GM21381 (cell line): ENCODE results near the gene UGT1A8.
A peak's percentile ranks its signal among the peaks of the same experiment; 100 is the strongest.
"Not testable (repeated sequence)": the region's sequence is repeated elsewhere in the genome, so short reads cannot be mapped to it uniquely, and the experiment has no call there.

Source experiments
- ATAC-seq: cut with Tn5 transposase; IDR thresholded peaks from one replicate; pipeline ENCODE4 v1.9.1; 2021; ENCODE audit warnings: mild to moderate bottlenecking, moderate library complexity; ENCODE audit not compliant: unreplicated experiment

The UGT1A8 gene

DNA sequence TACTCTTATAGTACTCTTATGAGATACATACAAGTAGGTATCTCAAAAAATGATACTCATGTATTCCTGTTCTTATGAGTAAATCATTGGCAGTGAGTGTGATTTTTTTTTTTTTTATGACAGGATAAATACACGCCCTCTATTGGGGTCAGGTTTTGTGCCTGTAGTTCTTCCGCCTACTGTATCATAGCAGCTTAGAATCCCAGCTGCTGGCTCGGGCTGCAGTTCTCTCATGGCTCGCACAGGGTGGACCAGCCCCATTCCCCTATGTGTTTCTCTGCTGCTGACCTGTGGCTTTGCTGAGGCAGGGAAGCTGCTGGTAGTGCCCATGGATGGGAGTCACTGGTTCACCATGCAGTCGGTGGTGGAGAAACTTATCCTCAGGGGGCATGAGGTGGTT, at the start of gene UGT1A8:
UGT1A8 (plus strand) TSS at position 158 of the 400 bp plus-strand sequence; CDS start at position 233, 75 bp downstream.
- not testable (repeated sequence) for ATAC-seq

DNA sequence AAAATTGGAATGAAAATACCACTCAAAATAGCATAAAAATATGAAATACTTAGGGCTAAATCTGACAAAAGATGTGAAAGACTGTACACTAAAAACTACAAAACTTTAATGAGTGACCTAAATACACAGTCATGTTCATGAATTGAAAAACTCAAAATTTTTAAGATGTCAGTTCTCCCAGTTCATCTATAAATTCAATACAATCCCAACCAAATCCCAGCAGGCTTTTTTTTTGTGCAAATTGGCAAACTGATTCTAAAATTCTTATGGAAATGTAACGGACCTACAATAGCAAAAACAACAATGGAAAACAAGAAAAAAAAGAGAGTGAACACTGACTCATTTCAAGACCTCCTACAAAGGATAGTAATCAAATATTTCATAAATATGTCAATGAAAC, 46.4 kb upstream of the UGT1A8 start:
- ATAC-seq: no peak

DNA sequence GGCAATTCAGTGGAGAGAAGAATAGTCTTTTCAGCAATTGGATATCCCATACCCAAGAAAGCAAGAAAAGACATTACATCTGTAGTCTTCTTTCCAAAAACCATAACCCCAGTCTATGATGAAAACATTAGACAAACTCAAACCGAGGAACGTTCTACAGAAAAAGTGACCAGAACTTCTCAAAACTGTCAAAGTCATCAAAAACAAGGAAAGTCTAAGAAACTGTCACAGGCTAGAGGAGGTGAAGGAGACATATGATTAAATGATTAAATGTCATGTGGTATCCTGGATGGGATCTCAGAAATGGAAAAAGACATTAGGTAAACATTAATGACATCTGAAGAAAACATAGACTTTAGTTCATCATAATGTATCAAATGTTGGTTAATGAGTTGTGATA, 46.0 kb upstream of the UGT1A8 start:
- no peak for ATAC-seq

DNA sequence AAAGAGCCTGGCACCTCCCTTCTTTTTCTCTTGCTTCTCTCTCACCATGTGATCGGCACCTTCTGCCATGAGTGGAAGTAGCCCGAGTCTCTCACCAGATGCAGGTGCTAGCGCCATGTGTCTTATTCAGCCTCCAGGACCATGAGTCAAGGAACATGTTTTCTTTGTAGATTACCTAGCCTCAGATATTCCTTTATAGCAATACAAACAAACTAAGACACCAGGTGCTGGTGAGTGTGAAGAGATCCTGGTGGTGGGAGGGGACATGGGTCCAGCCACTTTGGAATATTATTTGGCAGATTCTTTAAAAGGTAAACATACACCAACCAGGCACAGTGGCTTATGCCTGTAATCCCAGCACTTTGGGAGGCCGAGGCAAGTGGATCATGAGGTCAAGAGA, 45.0 kb upstream of the UGT1A8 start:
- no peak for ATAC-seq

DNA sequence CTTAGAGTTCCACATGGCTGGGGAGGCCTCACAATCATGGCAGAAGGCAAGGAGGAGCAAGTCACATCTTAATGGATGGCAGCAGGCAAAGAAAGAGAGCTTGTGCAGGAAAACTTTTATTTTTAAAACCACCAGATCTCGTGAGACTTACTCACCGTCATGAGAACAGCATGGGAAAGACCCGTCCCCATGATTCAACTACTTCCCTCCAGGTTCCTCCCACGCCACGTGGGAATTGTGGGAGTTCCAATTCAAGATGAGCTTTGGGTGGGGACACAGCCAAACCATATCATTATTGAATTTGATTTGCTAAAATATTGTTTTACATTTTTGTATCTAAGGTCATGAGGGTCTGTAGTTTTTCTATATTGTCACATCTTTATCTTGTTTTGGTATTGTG, 40.1 kb upstream of the UGT1A8 start:
- not testable (repeated sequence) for ATAC-seq

DNA sequence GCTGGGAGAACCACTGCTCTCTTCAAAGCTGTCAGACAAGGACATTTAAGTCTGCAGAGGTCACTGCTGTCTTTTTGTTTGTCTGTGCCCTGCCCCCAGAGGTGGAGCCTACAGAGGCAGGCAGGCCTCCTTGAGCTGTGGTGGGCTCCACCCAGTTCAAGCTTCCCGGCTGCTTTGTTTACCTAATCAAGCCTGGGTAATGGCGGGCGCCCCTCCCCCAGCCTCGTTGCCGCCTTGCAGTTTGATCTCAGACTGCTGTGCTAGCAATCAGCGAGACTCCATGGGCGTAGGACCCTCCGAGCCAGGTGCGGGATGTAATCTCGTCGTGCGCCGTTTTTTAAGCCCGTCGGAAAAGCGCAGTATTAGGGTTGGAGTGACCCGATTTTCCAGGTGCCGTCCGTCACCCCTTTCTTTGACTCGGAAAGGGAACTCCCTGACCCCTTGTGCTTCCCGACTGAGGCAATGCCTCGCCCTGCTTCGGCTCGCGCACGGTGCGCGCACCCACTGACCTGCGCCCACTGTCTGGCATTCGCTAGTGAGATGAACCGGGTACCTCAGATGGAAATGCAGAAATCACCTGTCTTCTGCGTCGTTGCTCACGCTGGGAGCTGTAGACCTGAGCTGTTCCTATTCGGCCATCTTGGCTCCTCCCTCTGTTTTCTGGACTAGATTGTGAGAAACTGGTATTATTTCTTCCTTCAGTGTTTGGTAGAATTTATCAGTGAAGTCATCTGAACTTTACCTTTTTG, 34.0 kb upstream of the UGT1A8 start:
- ATAC-seq: not testable (repeated sequence)

DNA sequence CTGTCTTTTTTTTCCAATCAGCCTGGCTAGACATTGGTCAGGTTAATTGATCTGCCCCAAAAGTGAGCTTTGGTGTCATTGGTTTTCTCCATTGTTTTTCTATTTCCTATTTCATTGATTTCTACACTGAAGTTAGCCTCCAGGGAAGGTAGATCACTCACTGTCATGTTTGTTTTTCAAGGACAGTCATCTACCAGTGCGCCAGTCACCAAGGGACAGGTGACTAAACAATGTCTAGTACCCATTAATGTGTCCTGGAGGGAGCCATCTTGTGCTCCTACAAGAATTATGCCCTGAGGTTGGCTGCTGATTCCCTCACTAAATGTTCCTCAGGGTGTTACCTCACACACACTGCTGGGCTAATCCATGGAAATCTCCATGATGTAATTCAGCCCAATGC, 33.2 kb upstream of the UGT1A8 start:
- no peak for ATAC-seq

DNA sequence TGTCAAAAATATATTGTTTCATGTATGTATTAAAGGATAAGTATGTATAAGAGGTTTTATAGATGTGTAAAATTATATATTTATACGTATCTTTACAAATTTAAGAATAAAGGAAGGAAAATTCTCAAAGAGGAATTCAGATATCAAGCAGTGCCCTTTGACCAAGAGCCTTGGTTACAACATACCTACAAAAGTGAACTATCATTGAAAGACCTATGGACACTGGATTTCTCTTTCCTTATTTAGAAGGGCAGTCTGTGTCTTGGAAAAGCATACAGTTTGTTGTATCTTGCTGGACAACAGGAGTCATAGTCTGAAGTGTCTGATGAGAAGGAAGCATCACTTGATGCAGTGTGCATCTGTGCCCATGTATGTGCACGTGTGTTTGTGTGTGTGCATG, 29.0 kb upstream of the UGT1A8 start:
- no peak for ATAC-seq

DNA sequence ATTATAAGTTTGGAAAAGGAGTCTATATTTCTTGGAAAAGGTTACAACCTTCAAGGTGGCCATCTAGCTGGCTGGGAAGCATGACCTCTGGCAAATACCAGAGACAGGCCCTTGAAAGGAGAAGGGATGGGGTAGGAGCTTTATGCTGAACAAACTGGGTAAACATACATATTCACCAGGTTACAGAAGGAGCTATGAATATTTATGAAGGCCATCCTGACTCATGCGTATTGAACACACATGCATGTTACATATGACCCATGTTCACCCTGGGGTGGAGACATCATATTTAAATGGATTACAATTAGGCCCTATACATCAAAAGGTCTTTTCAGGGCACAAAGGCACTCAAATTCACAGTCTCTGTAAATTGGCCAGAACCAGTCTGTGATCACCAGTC, 24.7 kb upstream of the UGT1A8 start:
- ATAC-seq: not testable (repeated sequence)

DNA sequence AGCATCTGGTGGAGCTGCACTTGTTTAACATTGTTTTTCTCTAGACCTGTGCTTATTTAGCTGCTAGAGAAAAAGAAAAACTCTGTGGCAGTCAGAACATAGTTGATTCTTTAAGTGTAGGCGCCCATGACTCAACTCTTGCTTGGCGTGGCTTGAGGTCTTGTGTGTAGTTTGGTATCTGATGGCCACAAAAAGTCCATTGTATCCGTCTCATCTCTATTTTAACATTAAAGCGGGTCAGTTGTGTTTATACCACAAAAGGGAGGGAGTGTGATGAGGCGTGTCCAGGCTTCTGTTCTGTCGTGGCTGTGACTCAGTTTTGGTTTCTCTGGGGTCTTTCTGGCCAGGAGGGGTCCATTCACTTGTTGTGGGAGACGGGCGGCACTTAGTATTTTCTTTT, 24.2 kb upstream of the UGT1A8 start:
- ATAC-seq: peak; percentile 43

DNA sequence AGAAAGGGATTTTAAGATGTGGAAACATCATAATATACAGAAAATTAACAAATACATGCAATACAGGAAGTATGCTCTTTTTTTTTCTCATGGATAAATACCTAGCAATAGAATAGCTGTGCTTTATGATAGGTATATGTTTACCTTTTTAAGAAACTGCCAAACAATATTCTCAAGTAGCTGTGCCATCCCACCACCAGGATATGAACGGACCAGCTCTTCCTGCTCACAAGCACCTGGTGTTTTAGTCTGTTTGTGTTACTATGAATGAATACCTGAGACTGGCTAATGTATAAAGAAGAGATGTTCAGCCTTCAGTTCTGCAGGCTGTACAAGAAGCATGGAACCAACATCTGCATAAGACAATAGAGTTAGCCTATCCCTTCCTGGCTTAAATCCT, 19.9 kb upstream of the UGT1A8 start:
- ATAC-seq: no peak

DNA sequence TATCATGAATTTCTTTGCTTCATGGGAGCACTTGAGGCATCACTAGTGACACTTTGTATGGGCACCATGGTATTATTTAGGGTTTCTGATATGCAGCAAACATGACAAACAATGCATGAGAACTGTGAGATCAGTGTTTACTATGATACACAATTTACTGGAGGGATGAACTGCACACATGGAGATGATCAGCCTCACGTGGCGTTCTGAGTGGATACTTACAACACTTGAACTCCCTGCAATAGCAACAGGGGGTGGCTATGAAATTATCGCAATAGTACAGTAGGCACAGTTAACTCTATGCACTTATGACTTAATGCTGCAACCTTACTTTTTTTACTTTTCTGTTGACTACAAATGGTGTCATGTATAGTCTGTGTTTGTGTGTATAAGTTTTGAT, 18.5 kb upstream of the UGT1A8 start:
- ATAC-seq: no peak

DNA sequence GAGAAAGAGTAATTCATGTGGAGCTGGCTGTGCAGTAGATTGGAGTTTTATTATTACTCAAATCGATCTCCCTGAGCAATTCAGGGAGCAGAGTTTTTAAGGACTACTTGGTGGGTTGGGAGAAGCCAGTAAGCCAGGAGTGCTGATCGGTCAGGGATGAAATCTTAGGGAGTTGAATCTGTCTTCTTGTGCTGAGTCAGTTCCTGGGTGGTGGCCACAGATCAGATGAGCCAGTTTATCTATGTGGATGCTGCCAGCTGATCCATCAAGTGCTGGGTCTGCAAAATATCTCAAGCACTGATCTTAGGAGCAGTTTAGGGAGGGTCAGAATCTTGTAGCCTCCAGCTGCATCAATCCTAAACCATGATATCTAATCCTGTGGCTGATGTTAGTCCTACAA, 17.0 kb upstream of the UGT1A8 start:
- no peak for ATAC-seq

DNA sequence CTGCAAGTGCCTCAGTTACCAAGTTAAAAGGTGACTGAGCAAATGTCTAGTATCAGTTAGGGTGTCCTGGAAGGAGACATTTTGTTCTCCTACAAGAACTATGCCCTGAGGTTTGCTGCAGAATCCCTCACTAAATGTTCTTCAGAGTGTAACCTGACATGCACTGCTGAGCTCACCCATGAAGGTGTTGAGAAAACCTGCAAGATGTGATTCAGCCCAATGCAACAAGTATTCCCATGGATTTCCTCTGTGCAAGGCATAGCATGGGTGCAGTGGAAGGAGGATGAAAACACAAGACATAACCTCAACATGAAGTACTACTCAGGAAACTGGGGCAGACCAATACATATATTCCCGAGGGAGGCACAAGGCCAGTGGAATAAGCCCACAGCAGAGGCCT, 15.4 kb upstream of the UGT1A8 start:
- no peak for ATAC-seq

DNA sequence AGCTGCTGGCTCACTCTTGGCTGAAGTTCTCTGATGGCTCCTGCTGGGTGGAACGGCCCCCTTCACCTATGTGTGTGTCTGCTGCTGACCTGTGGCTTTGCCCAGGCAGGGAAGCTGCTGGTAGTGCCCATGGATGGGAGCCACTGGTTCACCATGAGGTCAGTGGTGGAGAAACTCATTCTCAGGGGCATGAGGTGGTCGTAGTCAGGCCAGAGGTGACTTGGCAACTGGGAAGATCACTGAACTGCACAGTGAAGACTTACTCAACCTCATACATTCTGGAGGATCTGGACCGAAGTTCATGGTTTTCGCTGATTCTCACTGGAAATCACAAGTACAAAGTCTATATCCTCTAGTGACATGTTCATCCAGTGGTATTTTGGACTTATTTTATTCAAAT, 13.9 kb upstream of the UGT1A8 start:
- ATAC-seq: no peak

DNA sequence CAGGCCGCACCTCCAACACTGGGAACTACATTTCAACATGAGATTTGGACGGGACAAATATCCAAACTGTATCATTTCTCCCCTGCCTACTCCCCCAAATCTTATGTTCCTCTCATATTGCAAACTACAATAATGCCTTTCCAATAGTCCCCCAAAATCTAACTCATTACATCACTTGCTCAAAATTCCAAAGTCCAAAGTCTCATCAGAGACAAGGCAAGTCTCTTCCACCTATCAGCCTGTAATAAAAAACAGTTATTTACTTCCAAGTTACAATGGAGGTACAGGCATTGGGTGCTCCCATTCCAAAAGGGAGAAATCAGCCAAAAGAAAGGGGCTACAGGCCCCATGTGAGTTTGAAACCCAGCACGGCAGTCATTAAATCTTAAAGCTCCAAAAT, 12.6 kb upstream of the UGT1A8 start:
- no peak for ATAC-seq

DNA sequence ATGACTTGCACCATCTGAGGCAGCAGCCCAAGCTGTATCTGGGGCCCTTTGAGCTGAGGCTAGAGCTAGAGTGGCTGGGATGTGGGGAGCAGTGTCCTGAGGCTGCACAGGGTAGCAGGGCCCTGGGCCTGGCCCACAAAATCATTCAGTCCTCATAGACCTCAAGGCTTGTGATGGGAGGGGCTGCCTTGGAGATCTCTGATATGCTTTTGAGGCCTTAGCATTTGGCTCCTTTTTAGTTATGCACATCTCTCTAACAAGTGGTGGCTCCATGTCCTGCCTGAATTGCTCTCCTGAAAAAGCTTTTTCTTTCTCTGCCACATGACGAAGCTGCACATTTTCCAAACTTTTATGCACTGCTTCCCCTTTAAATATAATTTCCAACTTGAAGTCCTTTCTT, 11.8 kb upstream of the UGT1A8 start:
- ATAC-seq: no peak

DNA sequence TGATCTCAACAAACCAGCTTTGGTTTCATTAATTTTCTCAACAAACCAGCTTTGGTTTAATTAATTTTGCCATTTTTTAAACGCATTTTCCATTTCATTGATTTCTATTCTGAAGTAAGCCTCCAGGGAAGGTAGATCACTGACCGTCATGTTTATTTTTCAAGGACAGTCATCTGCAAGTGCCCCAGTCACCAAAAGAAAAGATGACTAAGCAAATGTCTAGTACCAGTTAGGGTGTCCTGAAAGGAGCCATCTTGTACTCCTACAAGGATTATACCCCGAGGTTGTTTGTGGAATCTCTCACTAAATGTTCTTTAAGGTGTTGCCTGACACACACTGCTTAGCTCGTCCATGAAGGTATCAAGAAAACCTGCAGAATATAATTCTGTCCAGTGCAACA, 6.1 kb upstream of the UGT1A8 start:
- ATAC-seq: no peak

DNA sequence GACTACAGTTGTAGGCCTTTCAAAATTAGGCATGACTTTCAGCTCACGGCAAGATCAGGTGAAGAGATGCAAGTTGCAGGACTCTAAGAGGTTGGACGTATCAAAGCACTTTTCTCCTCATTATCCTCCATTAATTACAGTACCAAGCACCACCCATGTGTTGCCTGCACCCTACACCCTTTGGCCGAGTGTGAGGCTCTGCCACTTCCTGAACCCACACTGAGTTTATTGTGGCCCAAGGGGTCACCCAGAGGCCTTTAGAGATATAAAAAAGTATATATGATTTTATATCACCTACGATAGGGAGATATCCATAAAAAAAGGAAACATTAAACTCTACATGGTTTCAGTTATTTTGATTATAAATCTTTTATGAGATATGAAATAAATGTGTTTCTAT, 2.8 kb downstream of the UGT1A8 start:
- no peak for ATAC-seq

DNA sequence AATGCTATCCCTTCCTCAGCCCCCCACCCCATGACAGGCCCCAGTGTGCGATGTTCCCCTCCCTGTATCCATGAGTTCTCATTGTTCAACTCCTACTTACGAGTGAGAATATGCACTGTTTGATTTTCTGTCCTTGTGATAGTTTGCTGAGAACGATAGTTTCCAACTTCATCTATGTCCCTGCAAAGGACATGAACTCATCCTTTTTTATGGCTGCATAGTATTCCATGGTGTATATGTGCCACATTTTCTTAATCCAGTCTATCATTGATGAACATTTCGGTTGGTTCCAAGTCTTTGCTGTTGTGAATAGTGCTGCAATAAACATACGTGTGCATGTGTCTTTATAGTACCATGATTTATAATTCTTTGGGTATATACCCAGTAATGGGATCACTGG, 4.4 kb downstream of the UGT1A8 start:
- ATAC-seq: not testable (repeated sequence)

DNA sequence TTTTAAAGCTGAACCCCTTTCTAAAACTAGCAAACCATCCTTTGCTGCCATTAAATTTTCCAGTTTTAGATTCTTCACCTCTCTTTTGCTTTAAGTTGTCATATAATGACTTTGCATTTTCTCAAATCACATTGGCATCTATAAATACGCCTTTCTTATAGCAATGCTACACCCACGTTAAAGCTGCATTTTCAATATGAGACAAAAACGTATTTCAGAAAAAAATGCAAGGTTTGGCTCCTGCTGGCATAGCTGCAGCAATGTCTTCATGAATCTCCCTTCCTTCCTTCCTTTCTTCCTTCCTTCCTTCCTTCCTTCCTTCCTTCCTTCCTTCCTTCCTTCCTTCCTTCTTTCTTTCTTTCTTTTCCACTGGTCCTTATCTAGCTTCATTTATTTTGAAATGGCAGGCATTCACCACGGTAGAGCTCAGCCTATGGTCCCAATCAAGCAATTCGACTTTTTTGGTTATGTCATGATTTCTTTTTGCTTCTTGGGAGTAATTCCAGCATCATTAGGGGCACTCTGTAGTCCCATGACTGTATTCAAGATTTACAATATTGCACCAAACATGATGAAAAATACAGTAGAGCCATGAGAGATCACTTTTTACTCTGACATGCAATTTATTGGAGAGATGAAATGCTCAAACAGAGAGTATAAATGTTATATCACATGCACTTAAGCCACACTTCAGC, 10.0 kb downstream of the UGT1A8 start:
- no peak for ATAC-seq

DNA sequence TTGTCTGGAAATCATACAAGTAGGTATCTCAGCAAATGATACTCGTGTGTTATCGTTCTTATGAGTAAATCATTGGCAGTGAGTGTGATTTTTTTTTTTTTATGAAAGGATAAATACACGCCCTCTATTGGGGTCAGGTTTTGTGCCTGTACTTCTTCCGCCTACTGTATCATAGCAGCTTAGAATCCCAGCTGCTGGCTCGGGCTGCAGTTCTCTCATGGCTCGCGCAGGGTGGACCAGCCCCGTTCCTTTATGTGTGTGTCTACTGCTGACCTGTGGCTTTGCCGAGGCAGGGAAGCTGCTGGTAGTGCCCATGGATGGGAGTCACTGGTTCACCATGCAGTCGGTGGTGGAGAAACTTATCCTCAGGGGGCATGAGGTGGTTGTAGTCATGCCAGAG, 18.9 kb downstream of the UGT1A8 start, which contains the start of gene UGT1A10:
UGT1A10 (plus strand) TSS at position 143 of the 400 bp plus-strand sequence; CDS start at position 218, 75 bp downstream.
- not testable (repeated sequence) for ATAC-seq
